SJSA1 (cell line): ENCODE results near the gene SLC35C1. TPM values are rescaled to one million over a fixed set of nuclear protein-coding genes. Genes with fewer than 3 reads are reported as not detected.
A peak's percentile ranks its signal among the peaks of the same experiment; 100 is the strongest.

ENCODE experiments used
- DNase-seq, 2 experiments: peaks; one replicate each; pipeline ENCODE4 v3.0.0-alpha.2; 2015 to 2020; ENCODE audit warnings: low spot score in 2 of 2, low read depth in 1 of 2
- H3K27ac ChIP-seq: fragments of 250-450 bp; sonication (Bioruptor Pico); 2 replicates; pipeline ENCODE4 v1.5.1; 2020; ENCODE audit warnings: mild to moderate bottlenecking, moderate library complexity
- H3K27me3 ChIP-seq: fragments of 250-450 bp; sonication (Bioruptor Pico); replicated peaks from 2 replicates; pipeline ENCODE4 v1.5.1; 2020; ENCODE audit warnings: mild to moderate bottlenecking, moderate library complexity
- H3K36me3 ChIP-seq: fragments of 250-450 bp; sonication (Bioruptor Pico); 2 replicates; pipeline ENCODE4 v1.5.1; 2020; ENCODE audit warnings: mild to moderate bottlenecking
- H3K4me1 ChIP-seq: fragments of 250-450 bp; sonication (Bioruptor Pico); replicated peaks from 2 replicates; pipeline ENCODE4 v1.6.1; 2021; ENCODE audit warnings: mild to moderate bottlenecking
- H3K4me3 ChIP-seq: fragments of 250-450 bp; sonication (Bioruptor Pico); 2 replicates; pipeline ENCODE4 v1.5.1; 2020; ENCODE audit warnings: mild to moderate bottlenecking
- H3K9me3 ChIP-seq: fragments of 250-450 bp; sonication (Bioruptor Pico); replicated peaks from 2 replicates; pipeline ENCODE4 v1.5.1; 2020; ENCODE audit warnings: mild to moderate bottlenecking
- total RNA-seq: library from RNA; depleted of rRNA; stranded (reverse); fragments of >200 nt; shearing (Covaris generic); gene quantifications from 2 replicates; pipeline ENCODE4 v1.2.3, GENCODE V29; 2014

SLC35C1 gene
- total RNA-seq, 1 experiment from 2014 or later: 11.8 TPM

GRCh38 chr11:45772986-45773785 is 31.8 kb upstream of the SLC35C1 start:
- Histone ChIP-seq H3K4me3 (no peak overlapping the region), H3K36me3 (no peaks in the 10 kb centered on the region), H3K4me1 (peaks cover 5% of the 10 kb centered on the region), H3K27me3 (peaks cover 24% of the 10 kb centered on the region), H3K27ac (no peak overlapping the region), H3K9me3 (no peaks in the 10 kb centered on the region)
- peak in 1 of 2 experiments; percentile 35 for DNase-seq

GRCh38 chr11:45773786-45774655 is 30.9 kb upstream of the SLC35C1 start:
- Histone ChIP-seq H3K27me3 (peaks cover 29% of the 10 kb centered on the region), H3K36me3 (no peaks in the 10 kb centered on the region), H3K9me3 (no peaks in the 10 kb centered on the region), H3K4me1 (peaks cover 5% of the 10 kb centered on the region), H3K4me3 (no peak overlapping the region), H3K27ac (no peak overlapping the region)
- DNase-seq: no peak

GRCh38 chr11:45774786-45775185 is 30.2 kb upstream of the SLC35C1 start:
- H3K4me3 ChIP-seq: no peak overlapping the region
- no peak overlapping the region for H3K27ac ChIP-seq
- DNase-seq: peak in 1 of 2 experiments; percentile 31
- H3K9me3 ChIP-seq: no peaks in the 10 kb centered on the region
- H3K4me1 ChIP-seq: peaks cover 5% of the 10 kb centered on the region
- H3K27me3 ChIP-seq: peaks cover 26% of the 10 kb centered on the region
- H3K36me3 ChIP-seq: no peaks in the 10 kb centered on the region

- Histone ChIP-seq H3K27ac (no peak overlapping the region), H3K4me3 (no peak overlapping the region), H3K9me3 (no peaks in the 10 kb centered on the region), H3K36me3 (no peaks in the 10 kb centered on the region), H3K4me1 (no peaks in the 10 kb centered on the region), H3K27me3 (peaks cover 20% of the 10 kb centered on the region)
- DNase-seq: peak in 1 of 2 experiments; percentile 17
Measured at GRCh38 chr11:45777127-45777969, 27.6 kb upstream of the SLC35C1 start.

- DNase-seq: peak in 1 of 2 experiments; percentile 25
- Histone ChIP-seq H3K9me3 (no peaks in the 10 kb centered on the region), H3K27ac (no peak overlapping the region), H3K36me3 (no peaks in the 10 kb centered on the region), H3K4me1 (no peaks in the 10 kb centered on the region), H3K27me3 (peaks cover 24% of the 10 kb centered on the region), H3K4me3 (no peak overlapping the region)
Measured at GRCh38 chr11:45778341-45778740, 26.6 kb upstream of the SLC35C1 start.

- Histone ChIP-seq H3K4me1 (no peaks in the 10 kb centered on the region), H3K27me3 (peaks cover 24% of the 10 kb centered on the region), H3K9me3 (no peaks in the 10 kb centered on the region), H3K36me3 (no peaks in the 10 kb centered on the region), H3K4me3 (no peak overlapping the region), H3K27ac (no peak overlapping the region)
- peak in 1 of 2 experiments; percentile 30 for DNase-seq
Measured at GRCh38 chr11:45779602-45780001, 25.3 kb upstream of the SLC35C1 start.

GRCh38 chr11:45786272-45786671 is 18.7 kb upstream of the SLC35C1 start:
- Histone ChIP-seq H3K27ac (no peak overlapping the region), H3K4me1 (no peaks in the 10 kb centered on the region), H3K27me3 (peaks cover 13% of the 10 kb centered on the region), H3K36me3 (no peaks in the 10 kb centered on the region), H3K4me3 (no peak overlapping the region), H3K9me3 (no peaks in the 10 kb centered on the region)
- no peak for DNase-seq

GRCh38 chr11:45788887-45789286 is 16.1 kb upstream of the SLC35C1 start:
- Histone ChIP-seq H3K9me3 (no peaks in the 10 kb centered on the region; the same call in 1 of the 2 replicates), H3K4me3 (no peak overlapping the region)

GRCh38 chr11:45791524-45791923 is 13.4 kb upstream of the SLC35C1 start:
- DNase-seq: peak in 1 of 2 experiments; percentile 4
- Histone ChIP-seq H3K4me3 (no peak overlapping the region), H3K9me3 (no peaks in the 10 kb centered on the region; the same call in 1 of the 2 replicates), H3K27me3 (peaks cover 27% of the 10 kb centered on the region), H3K36me3 (no peaks in the 10 kb centered on the region), H3K4me1 (no peaks in the 10 kb centered on the region), H3K27ac (no peak overlapping the region)

More at GRCh38 chr11:45788887-45789286, 16.1 kb upstream of the SLC35C1 start:
- Histone ChIP-seq H3K27ac (no peak overlapping the region), H3K27me3 (peaks cover 16% of the 10 kb centered on the region), H3K4me1 (no peaks in the 10 kb centered on the region), H3K36me3 (no peaks in the 10 kb centered on the region)
- no peak for DNase-seq

- peaks cover 27% of the 10 kb centered on the region for H3K27me3 ChIP-seq
- no peaks in the 10 kb centered on the region for H3K4me1 ChIP-seq
- no peak overlapping the region for H3K4me3 ChIP-seq
- H3K27ac ChIP-seq: no peak overlapping the region
- no peaks in the 10 kb centered on the region; the same call in 1 of the 2 replicates for H3K9me3 ChIP-seq
- peak in 1 of 2 experiments; percentile 38 for DNase-seq
- no peaks in the 10 kb centered on the region for H3K36me3 ChIP-seq
Measured at GRCh38 chr11:45794169-45794568, 10.8 kb upstream of the SLC35C1 start.

GRCh38 chr11:45795379-45795778 is 9.6 kb upstream of the SLC35C1 start:
- Histone ChIP-seq H3K4me1 (no peaks in the 10 kb centered on the region), H3K4me3 (no peak overlapping the region), H3K27ac (no peak overlapping the region), H3K9me3 (no peaks in the 10 kb centered on the region; the same call in 1 of the 2 replicates), H3K27me3 (peaks cover 27% of the 10 kb centered on the region), H3K36me3 (no peaks in the 10 kb centered on the region)
- DNase-seq: peak in 1 of 2 experiments; percentile 38

GRCh38 chr11:45796461-45796861 is 8.5 kb upstream of the SLC35C1 start:
- Histone ChIP-seq H3K4me3 (no peak overlapping the region), H3K27ac (no peak overlapping the region), H3K9me3 (no peaks in the 10 kb centered on the region; the same call in 1 of the 2 replicates), H3K36me3 (no peaks in the 10 kb centered on the region), H3K4me1 (no peaks in the 10 kb centered on the region), H3K27me3 (peaks cover 19% of the 10 kb centered on the region)
- DNase-seq: peak in 1 of 2 experiments; percentile 33
